HG02938 (cell line): ENCODE data around the gene FAM210A.

Experiments
- ATAC-seq: cut with Tn5 transposase; IDR thresholded peaks from one replicate; pipeline ENCODE4 v1.9.1; 2021; ENCODE audit warnings: mild to moderate bottlenecking, moderate library complexity; ENCODE audit not compliant: unreplicated experiment

Gene FAM210A

GRCh38 chr18:13624563-13625237 lies 101.7 kb downstream of the FAM210A start:
- no peak for ATAC-seq

- no peak for ATAC-seq
Measured at GRCh38 chr18:13623871-13624270, 102.5 kb downstream of the FAM210A start.

DNA sequence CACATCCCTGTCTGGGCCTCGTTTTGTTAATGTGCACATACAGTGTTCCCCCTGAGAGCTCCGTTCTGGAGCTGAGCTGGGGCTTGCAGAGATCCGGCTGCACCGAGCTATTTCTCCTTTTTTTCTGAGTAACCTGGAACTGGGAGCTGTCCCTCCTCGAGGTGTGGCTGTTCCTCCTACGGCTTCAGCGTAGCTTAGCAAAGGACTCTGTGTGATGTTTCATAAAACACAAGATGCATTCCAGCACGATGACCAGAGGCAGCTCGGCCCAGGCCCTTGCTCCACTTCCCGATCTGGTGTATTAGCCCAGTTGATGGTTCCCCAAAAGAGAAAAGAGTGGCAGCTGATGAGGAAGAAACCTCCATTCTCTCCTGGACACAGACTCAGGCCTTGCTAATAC lies 103.0 kb downstream of the FAM210A start:
- no peak for ATAC-seq

DNA sequence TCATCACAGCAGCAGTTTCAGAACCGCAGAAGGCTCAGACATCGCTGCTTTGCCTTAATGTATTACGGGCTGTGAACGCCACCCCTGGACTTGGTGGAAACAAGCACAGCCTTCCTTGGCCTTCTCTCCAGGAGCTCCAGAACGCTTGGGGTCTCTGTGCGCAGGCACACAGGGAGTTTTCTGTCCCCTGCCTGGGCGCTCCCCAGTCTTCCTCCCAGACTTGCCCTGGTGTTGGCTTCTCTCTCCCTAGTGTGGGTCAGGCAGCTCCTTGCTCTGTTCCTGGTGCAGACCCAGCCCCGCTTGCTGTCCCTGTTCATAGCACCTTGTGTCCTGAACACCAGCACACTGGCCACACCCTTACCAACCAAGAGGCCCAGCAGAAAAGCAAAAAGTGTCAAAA lies 103.6 kb downstream of the FAM210A start:
- ATAC-seq = no peak

DNA sequence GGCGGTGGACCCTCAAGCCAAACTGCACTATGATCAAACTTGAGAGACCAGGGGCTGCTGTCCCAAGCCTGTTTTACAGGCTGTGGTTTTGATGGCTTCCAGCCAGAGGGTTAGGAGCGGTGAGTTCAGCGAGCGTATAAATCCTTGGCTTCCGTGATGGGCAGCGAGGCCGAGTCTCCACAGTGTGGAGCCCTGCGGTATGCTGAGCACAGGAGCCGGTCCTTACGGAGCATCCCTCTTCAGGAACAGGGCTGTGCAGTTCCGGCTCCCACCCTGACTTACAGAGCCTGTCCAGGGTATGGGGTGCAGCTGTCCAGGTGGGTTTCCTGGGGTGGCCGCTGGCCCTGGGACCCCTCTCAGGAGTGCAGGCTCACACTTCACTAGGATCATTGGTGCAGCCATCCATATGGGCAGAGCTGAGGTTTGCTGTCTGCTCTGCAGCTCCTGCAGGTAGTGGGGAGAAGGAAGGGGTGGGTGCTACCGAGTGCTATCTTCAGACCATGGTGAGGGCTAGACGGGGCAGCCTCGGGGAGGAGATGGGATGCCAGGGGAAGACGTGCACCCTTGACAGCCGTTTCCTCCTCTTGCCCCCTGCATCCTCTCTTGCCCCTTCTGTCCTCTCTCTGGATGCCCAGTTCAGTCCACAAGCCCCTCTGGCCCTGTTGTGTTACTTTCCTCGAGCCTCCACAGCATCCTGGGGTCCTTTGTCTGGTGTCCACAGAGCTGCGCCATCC lies 104.3 kb downstream of the FAM210A start:
- no peak for ATAC-seq

DNA sequence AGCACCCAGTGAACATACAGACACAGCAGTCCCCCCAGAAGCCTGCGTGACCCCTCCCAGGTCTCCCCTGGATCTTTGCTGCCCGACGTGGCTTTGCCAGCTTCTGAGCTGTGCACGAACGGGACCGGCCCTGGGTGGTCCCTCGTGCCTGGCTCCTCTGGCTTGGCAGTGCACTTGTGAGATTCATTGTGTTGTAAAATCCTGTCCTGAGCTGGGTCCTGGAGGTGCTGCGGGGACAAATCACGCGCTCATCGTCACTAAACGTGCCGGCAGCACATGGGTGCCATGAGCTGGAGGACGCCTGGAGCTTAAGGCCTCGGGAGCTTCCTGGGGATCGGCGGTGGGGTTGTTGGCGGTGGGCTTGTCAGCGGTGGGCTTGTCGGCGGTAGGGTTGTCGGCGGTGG lies 104.9 kb downstream of the FAM210A start:
- no peak for ATAC-seq

DNA sequence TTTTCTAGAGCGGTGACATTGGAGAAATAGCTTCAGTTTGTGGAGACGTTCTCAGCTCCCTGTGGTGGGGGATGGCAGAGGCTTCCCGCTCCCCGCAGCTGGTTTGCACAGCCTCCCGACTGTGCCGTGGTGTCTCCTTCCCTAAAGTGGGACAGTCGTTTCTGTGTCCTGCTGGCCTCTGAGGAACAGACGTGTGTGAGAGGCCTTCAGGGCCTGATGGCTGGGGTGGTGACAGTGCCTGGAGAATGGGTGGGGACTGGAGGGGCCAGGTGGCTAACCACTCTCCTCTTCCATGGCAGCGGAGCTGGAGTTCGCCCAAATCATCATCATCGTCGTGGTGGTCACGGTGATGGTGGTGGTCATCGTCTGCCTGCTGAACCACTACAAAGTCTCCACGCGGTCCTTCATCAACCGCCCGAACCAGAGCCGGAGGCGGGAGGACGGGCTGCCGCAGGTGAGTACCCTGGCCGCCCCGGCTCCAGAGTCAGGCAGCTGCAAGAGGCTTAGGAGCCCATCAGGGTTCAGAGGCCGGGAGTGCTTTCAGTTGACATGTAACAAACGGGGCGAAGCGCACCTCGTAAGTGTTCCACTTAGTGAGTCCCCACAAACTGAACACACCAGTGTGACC lies 105.4 kb downstream of the FAM210A start:
- ATAC-seq = no peak

DNA sequence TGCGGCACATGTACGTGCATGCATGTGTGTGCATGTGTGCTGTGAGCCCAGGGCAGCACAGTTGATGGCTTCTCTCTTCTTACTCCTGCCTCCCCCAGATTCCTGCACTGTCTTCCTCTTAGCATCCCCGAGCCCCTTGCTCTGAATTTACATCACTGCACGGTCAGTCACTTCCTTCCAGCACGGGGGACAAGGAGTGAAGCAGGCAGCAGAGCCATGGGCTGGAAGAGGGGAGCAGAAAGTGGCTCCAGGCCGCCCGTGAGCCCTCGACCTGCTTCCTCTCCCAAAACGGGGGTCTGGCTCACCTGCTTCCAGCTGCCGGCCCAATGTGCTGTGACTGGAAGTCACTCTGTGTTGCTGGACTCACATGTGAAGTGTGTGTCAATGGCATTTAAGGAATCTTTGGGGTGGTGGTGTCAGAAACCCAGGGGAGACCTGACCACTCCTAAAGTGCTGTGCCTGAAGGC lies 106.1 kb downstream of the FAM210A start:
- no peak for ATAC-seq

DNA sequence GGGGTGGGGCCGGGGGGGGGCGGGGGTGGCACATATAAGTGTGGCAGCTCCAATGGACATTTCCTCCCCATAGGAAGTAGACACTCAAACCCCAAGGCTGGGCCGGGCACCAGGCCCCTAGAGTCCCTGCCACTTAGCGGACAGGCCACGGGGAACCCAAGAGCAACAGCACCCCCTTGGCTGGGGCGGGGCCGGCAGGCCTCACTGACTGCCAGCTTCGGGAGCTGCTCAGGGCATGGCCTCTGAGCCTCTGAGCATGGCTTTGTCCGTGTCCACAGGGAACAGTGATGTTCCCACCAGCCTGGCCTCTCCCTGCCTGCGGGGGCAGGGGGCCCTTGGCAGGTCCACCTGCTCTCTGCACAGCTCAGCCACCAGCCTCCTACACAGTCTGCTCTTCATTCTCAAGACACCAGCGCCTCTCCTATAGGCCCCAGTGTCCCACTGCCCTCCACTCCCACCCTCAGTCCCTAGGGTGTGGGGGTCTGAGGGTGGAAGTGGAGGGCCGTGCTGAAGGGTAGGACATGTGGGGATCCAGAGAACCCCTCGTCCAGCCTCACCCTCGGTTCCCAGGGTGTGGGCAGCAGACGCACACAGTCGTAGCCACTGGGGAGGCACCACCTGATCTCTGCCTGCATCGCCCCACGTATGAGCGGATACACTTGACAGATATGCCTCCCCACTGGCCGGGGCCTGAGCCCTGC lies 106.7 kb downstream of the FAM210A start:
- ATAC-seq = no peak

DNA sequence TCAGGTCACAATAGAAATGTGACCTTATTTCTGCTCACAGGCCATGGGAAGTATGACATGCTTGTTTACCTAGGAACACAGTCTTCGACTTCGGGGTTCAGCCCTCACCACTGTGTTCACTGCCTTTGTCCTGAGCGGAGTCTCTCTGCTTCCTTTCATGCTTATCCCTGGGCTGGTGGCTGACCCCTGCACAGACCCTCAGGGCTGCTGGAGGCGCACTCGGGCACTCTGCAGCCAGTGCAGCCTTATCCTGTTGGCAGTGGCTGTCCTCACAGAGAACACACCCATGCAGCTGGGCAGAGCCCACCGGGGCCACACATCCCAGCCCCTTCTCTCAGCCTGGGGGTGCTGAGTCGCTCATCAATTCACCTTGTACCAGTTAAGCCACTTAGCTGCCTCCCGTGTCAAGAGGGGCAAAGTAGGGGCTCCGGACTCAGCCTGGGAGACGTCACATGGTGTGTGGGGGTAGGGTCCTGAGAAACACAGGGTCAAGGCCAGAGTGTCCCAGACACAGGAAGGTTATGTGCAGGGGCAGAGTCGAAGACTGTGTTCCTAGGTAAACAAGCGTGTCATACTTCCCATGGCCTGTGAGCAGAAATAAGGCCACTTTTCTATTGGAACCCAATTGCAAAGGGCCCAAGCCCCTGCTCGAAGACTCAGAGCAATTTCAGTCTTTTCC lies 107.5 kb downstream of the FAM210A start:
- no peak for ATAC-seq

DNA sequence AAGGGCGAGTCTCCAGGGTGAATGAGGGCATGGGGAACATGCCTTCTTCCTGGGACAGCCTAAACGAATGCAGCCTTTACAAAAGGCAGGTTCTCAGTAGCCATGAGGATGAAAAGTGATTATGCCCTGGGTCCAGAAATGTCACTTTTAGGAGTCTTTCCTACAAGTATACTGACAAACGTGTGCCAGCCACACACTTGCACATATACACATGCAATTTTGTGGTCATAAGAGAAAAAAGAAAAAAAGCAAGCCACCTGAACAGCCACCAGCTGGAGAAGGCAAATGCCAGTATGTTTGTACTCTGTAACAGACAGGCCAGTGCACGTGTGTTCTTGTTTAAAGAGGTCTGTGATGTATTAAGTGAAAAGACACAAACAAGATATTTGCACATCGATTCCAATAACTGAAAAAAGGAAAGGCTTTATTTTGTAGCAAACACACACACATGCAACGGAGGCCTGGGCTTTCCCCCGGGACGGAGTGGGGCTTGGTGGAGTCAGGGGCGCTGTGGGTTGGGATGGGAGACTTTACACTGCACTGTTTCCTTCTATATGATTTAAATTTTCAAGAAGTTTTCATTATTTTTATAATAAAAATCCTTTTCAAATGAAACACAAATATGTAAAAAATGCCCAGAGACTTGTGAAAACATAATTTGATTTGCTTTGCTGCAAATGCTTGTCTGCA lies 108.4 kb downstream of the FAM210A start:
- ATAC-seq = no peak

DNA sequence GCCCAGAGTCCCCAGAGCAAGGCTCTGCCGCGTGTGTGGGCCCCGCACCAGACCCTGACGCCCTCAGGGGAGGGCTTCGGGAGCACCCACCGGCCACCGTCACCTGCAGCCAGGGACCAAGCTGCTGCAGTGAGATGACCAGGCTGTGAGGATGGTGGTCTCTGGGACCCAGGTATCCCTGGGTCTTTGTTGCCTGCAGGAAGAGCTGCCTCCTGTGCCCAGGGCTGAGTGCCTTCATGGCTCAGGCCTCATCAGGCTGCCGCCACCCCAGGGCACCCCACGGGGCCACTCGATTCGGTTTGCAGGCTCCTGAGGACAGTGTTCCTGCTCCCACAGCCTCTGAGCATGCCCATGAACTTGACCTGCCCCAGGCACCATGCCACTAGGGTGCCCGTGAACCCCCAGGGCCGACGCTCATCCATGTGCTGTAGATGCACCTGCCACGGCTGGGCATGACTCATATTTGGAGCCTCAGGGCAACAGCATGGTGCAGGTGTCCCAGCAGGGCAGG lies 109.8 kb downstream of the FAM210A start:
- ATAC-seq = no peak

DNA sequence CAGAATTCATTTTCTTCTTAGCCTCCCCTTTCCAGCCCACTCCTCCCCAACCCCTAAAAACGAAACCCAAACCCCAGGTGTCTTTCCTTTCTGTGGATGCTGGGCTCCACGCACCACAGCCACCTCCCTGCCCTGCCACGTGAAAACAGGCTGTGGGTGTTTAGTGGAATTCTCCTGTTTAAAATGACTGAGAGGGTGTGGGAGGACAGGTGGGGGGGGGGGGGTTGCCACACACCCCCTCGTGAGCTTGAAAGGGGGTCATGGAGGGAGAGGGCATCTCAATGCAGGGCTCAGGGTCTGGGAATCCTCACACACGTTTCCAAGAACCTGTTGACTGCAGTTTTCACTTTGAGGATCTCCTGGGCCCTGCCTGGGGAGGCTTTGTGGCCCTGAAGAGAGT lies 110.3 kb downstream of the FAM210A start:
- no peak for ATAC-seq

- no peak for ATAC-seq
Measured at GRCh38 chr18:13615432-13615861, 110.9 kb downstream of the FAM210A start.

DNA sequence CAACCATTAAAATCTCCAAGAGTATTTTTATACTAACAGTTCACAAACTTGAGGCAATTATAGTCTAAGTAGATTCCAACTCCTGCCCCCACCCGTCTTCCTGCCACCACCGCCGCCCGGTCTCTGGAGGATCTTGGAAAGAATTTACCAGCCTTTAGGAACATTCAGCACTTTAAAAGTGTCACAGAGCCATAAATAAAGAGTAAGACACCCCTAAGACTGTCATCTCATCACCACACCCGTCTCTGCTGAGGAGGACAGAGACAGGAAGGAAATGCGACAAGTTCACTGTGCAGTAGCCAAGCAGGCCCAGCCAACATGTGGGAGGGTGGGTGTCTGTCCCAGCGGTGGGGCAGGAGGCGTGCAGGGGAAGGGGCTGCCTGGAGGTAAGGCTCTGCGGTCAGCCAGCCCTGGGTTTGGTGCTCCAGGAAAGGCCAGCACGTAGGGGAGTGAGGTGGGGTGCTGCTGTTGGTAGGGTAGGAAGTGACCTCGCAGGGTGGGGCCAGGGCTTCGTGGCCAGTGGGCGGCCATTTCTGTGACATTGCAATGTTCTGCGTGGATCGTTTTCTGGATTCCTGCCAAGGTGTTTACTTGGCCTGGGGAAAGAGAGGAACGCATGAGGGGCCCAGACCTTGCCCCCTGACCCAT lies 111.6 kb downstream of the FAM210A start:
- no peak for ATAC-seq

- ATAC-seq = no peak
Measured at GRCh38 chr18:13613591-13614501, 112.5 kb downstream of the FAM210A start.
